ENCODE measurements around the gene NALF2. TPM values are rescaled to one million over a fixed set of nuclear protein-coding genes. Genes with fewer than 3 reads are reported as not detected.

The NALF2 gene
- total and polyA plus RNA-seq, 2 donors (not counting 1 experiment from before 2014, with no cell fraction given) = not detected

- TF ChIP-seq CTCF (IDR thresholded peaks at IDR 0.05) (no peak), EZH2 (IDR thresholded peaks at IDR 0.05; ENCODE audit: borderline replicate concordance, insufficient read depth, low read depth, low read length, poor library complexity, severe bottlenecking) (no peak)
- DNase-seq (no peak), ATAC-seq (ENCODE audit: low read depth) (no peak)
- CTCF ChIA-PET = no interaction called here
- H3K27me3 ChIP-seq (replicated peaks in 1 of 4; ENCODE audit: control extremely low read depth in 1 of 4, control insufficient read depth in 3 of 4, insufficient read depth in 4 of 4, low read length in 3 of 4) = peaks cover 0 to 5% (median 0%) of the 10 kb centered on the region in 4 experiments
- Mint-ChIP-seq H3K27ac (no peak overlapping the region), H3K9me3 (ENCODE audit: insufficient read depth) (no peaks in the 10 kb centered on the region), H3K4me3 (no peak overlapping the region), H3K27me3 (no peaks in the 10 kb centered on the region), H3K4me1 (no peaks in the 10 kb centered on the region)
- H3K27ac ChIP-seq (ENCODE audit: low read length in 2 of 2) = no peak overlapping the region
- H3K4me2 ChIP-seq (replicated peaks; ENCODE audit: low read depth, low read length, poor library complexity, severe bottlenecking) = no peak overlapping the region
- intact Hi-C loops (cut with micrococcal nuclease) = no loop called here
- POLR2A ChIA-PET = no interaction called here
- H3K79me2 ChIP-seq (ENCODE audit: control insufficient read depth, insufficient read depth, low read length) = no peaks in the 10 kb centered on the region
- no peak overlapping the region for H3K4me3 ChIP-seq (ENCODE audit: control extremely low read depth in 1 of 5, extremely low read depth in 1 of 5, insufficient read depth in 1 of 5, low read depth in 2 of 5, low read length in 4 of 5)
- H3K4me1 ChIP-seq (ENCODE audit: control insufficient read depth in 2 of 2, insufficient read depth in 2 of 2, low read length in 2 of 2) = no peaks in the 10 kb centered on the region
- H3K9ac ChIP-seq (ENCODE audit: low read length) = no peak overlapping the region
- no CpG with 5 or more reads among the region's 1 CpG for WGBS (ENCODE audit: insufficient coverage)
- no peaks in the 10 kb centered on the region for H3K36me3 ChIP-seq (replicated peaks in 1 of 2; ENCODE audit: control extremely low read depth in 1 of 2, control insufficient read depth in 1 of 2, extremely low read depth in 1 of 2, insufficient read depth in 2 of 2, low read length in 1 of 2)
- H3K9me3 ChIP-seq (ENCODE audit: control extremely low read depth in 1 of 3, control insufficient read depth in 2 of 3, insufficient read depth in 1 of 3, low read length in 2 of 3) = no peaks in the 10 kb centered on the region
- H4K20me1 ChIP-seq (ENCODE audit: control insufficient read depth, insufficient read depth, low read length, poor library complexity, severe bottlenecking) = no peaks in the 10 kb centered on the region
- H2AFZ ChIP-seq (ENCODE audit: insufficient read depth, low read depth, low read length, poor library complexity, severe bottlenecking) = no peak overlapping the region
Measured at GRCh38 chrX:69466546-69466945, 37.6 kb upstream of the NALF2 start.

GRCh38 chrX:69469975-69470374 is 34.2 kb upstream of the NALF2 start:
- intact Hi-C loops (cut with micrococcal nuclease) = no loop called here
- peaks cover 3% of the 10 kb centered on the region for H3K27me3 Mint-ChIP-seq
- H3K79me2 ChIP-seq (ENCODE audit: control insufficient read depth, insufficient read depth, low read length) = no peaks in the 10 kb centered on the region
- H3K27ac Mint-ChIP-seq = no peak overlapping the region
- H3K9ac ChIP-seq (ENCODE audit: low read length) = no peak overlapping the region
- no peak overlapping the region for H3K4me3 ChIP-seq (ENCODE audit: control extremely low read depth in 1 of 5, extremely low read depth in 1 of 5, insufficient read depth in 1 of 5, low read depth in 2 of 5, low read length in 4 of 5)
- H3K27me3 ChIP-seq (replicated peaks in 1 of 4; ENCODE audit: control extremely low read depth in 1 of 4, control insufficient read depth in 3 of 4, insufficient read depth in 4 of 4, low read length in 3 of 4) = peaks cover 0 to 5% (median 0%) of the 10 kb centered on the region in 4 experiments
- H3K4me3 Mint-ChIP-seq = no peak overlapping the region
- no peaks in the 10 kb centered on the region for H3K36me3 ChIP-seq (replicated peaks in 1 of 2; ENCODE audit: control extremely low read depth in 1 of 2, control insufficient read depth in 1 of 2, extremely low read depth in 1 of 2, insufficient read depth in 2 of 2, low read length in 1 of 2)
- H3K9me3 ChIP-seq (ENCODE audit: control extremely low read depth in 1 of 3, control insufficient read depth in 2 of 3, insufficient read depth in 1 of 3, low read length in 2 of 3) = no peaks in the 10 kb centered on the region
- no peak overlapping the region for H3K27ac ChIP-seq (ENCODE audit: low read length in 2 of 2)
- H2AFZ ChIP-seq (ENCODE audit: insufficient read depth, low read depth, low read length, poor library complexity, severe bottlenecking) = no peak overlapping the region
- no peak overlapping the region for H3K4me2 ChIP-seq (replicated peaks; ENCODE audit: low read depth, low read length, poor library complexity, severe bottlenecking)
- no CpG with 5 or more reads among the region's 4 CpGs for WGBS (ENCODE audit: insufficient coverage)
- TF ChIP-seq EZH2 (IDR thresholded peaks at IDR 0.05; ENCODE audit: borderline replicate concordance, insufficient read depth, low read depth, low read length, poor library complexity, severe bottlenecking) = no peak
- no peak for TF ChIP-seq CTCF (IDR thresholded peaks at IDR 0.05)
- CTCF ChIA-PET = no interaction called here
- POLR2A ChIA-PET = no interaction called here
- ATAC-seq (ENCODE audit: low read depth) (no peak), DNase-seq (no peak)
- H4K20me1 ChIP-seq (ENCODE audit: control insufficient read depth, insufficient read depth, low read length, poor library complexity, severe bottlenecking) = no peaks in the 10 kb centered on the region
- H3K9me3 Mint-ChIP-seq (ENCODE audit: insufficient read depth) = no peaks in the 10 kb centered on the region
- no peaks in the 10 kb centered on the region for H3K4me1 ChIP-seq (ENCODE audit: control insufficient read depth in 2 of 2, insufficient read depth in 2 of 2, low read length in 2 of 2)
- H3K4me1 Mint-ChIP-seq = no peaks in the 10 kb centered on the region
